ENCODE results near the gene COL18A1. TPM values are rescaled to one million over a fixed set of nuclear protein-coding genes. Genes with fewer than 3 reads are reported as not detected.

COL18A1 gene
- total and polyA plus RNA-seq, 4 donors = 62.5 to 309 (median 95.0) TPM

DNA sequence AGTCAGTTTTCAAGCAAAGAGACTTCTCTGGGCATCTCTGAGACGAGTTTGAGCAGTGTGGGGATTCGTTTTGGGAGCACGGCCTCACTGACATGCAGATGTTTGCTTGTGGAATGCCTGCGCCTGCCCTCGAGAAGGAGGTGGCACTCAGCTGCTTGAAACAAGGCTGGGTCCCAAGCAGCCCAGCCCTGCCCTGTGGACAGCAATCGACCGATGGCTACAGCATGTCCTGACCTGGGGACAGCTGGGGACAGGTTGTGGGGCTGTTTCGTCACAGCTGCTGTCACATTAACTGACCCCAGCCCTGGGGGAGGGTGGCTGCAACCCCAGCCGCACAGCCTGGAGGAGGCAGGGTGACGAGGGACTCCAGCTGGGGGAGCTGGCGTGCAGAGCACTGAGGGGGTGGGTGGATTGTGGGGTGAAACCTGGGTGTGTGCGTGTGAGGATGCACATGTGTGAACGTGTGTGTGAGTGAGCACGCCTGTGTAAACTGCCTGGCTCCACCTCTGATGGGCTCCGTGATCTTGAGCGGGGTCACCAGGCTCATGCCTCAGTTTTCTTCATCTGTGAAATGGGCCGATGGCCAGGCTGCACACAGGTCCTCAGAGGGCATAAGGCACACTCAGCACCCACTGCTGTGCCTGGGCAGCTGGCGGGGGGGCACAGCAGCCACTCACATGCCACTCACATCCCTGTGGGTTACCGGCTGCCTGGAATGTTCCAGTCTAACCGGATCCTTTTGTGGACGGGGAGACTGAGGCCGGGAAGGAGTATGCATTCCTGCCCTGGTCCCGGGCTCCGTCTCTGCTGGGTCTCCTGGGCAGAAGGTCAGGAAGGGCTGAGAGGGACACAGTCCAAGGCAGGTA is 49.3 kb downstream of the COL18A1 start:
- H3K4me3 ChIP-seq (ENCODE audit: low read depth, low read length) = no peak overlapping the region
- no peak for DNase-seq (ENCODE audit: low read depth in 4 of 6, low spot score in 6 of 6)
- H3K9me3 ChIP-seq (ENCODE audit: control insufficient read depth, insufficient read depth, low read length) = no peaks in the 10 kb centered on the region
- H3K36me3 ChIP-seq (ENCODE audit: control insufficient read depth, insufficient read depth, low read length) = peaks cover 18% of the 10 kb centered on the region
- peaks cover 53% of the 10 kb centered on the region for H3K4me1 ChIP-seq (ENCODE audit: control insufficient read depth, insufficient read depth, low read length)
- WGBS (ENCODE audit: insufficient coverage) = 83% methylated on average over 24 of the region's 24 CpGs
- H3K27ac ChIP-seq (ENCODE audit: low read depth, low read length) = no peak overlapping the region
- H3K27me3 ChIP-seq (ENCODE audit: control insufficient read depth, insufficient read depth, low read length) = no peaks in the 10 kb centered on the region

DNA sequence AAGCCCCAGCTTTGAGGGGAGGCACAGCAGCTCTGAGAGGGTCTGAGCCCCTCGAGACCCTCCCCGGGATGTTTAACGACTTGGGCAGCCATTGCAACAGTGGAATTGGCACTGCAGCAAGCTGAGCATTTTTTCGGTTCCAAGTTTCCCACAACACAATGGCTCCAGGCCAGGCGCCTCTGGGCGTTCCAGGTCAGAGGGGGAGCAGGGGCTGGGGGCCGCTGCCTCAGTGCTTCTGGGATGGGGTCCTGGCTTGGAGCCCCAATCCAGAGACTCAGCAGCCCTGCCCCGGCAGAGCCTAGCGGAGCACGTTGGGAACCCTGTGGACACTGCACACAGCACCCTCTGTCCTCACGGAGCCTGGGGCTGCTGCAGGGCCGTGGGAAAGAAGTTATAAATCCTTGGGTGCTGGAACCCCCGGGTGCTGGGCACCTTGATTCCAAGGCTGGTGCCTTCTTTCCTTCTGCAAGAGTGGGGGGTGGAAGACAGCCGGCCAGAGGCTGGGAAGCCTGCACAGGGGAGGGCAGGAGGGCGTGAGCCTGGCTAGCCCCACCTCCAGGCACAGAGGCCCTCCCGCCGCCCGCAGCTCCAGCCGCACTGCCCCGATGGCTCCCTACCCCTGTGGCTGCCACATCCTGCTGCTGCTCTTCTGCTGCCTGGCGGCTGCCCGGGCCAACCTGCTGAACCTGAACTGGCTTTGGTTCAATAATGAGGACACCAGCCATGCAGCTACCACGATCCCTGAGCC is 50.1 kb downstream of the COL18A1 start:
- peak in 2 of 6 donors; percentile 20 to 58 for DNase-seq (ENCODE audit: low read depth in 4 of 6, low spot score in 6 of 6)
- H3K4me3 ChIP-seq (ENCODE audit: low read depth, low read length) = no peak overlapping the region

DNA sequence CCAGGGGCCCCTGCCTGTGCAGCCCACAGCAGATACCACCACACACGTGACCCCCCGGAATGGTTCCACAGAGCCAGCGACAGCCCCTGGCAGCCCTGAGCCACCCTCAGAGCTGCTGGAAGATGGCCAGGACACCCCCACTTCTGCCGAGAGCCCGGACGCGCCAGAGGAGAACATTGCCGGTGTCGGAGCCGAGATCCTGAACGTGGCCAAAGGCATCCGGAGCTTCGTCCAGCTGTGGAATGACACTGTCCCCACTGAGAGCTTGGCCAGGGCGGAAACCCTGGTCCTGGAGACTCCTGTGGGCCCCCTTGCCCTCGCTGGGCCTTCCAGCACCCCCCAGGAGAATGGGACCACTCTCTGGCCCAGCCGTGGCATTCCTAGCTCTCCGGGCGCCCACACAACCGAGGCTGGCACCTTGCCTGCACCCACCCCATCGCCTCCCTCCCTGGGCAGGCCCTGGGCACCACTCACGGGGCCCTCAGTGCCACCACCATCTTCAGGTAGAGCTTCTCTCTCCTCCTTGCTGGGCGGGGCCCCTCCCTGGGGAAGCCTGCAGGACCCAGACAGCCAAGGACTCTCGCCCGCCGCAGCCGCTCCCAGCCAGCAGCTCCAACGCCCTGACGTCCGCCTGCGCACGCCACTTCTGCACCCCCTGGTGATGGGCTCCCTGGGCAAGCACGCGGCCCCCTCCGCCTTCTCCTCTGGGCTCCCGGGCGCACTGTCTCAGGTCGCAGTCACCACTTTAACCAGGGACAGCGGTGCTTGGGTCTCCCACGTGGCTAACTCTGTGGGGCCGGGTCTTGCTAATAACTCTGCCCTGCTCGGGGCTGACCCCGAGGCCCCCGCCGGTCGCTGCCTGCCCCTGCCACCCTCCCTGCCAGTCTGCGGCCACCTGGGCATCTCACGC is 51.0 kb downstream of the COL18A1 start:
- Histone ChIP-seq H3K27ac (ENCODE audit: low read depth, low read length) (no peak overlapping the region), H3K4me1 (ENCODE audit: control insufficient read depth, insufficient read depth, low read length) (peaks cover 49% of the 10 kb centered on the region), H3K4me3 (ENCODE audit: low read depth, low read length) (no peak overlapping the region), H3K27me3 (ENCODE audit: control insufficient read depth, insufficient read depth, low read length) (no peaks in the 10 kb centered on the region), H3K36me3 (ENCODE audit: control insufficient read depth, insufficient read depth, low read length) (peaks cover 28% of the 10 kb centered on the region), H3K9me3 (ENCODE audit: control insufficient read depth, insufficient read depth, low read length) (peaks cover under 1% of the 10 kb centered on the region)
- DNase-seq (ENCODE audit: low read depth in 4 of 6, low spot score in 6 of 6) = no peak
- 83% methylated on average over 47 of the region's 47 CpGs for WGBS (ENCODE audit: insufficient coverage)

More for the DNA sequence above, 50.1 kb downstream of the COL18A1 start:
- H3K36me3 ChIP-seq (ENCODE audit: control insufficient read depth, insufficient read depth, low read length) = peaks cover 26% of the 10 kb centered on the region
- no peaks in the 10 kb centered on the region for H3K9me3 ChIP-seq (ENCODE audit: control insufficient read depth, insufficient read depth, low read length)
- H3K4me1 ChIP-seq (ENCODE audit: control insufficient read depth, insufficient read depth, low read length) = peaks cover 49% of the 10 kb centered on the region
- WGBS (ENCODE audit: insufficient coverage) = 32% methylated on average over 21 of the region's 23 CpGs
- no peak overlapping the region for H3K27ac ChIP-seq (ENCODE audit: low read depth, low read length)
- H3K27me3 ChIP-seq (ENCODE audit: control insufficient read depth, insufficient read depth, low read length) = no peaks in the 10 kb centered on the region

DNA sequence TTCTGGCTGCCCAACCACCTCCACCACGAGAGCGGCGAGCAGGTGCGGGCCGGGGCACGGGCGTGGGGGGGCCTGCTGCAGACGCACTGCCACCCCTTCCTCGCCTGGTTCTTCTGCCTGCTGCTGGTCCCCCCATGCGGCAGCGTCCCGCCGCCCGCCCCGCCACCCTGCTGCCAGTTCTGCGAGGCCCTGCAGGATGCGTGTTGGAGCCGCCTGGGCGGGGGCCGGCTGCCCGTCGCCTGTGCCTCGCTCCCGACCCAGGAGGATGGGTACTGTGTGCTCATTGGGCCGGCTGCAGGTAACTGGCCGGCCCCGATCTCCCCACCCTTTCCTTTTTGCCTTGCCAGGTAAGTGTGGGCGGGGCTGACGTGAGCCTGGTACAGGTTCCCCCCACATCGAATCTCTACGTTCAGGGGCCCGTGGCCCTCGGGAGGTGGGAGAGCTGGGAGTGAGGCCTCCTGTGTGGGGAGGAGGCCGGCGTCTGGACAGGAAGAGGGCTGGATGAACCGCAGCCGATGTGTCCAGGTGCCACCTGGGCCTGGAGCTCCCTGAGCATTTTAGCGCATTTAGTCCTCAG is 51.7 kb downstream of the COL18A1 start:
- Histone ChIP-seq H3K4me1 (ENCODE audit: control insufficient read depth, insufficient read depth, low read length) (peaks cover 45% of the 10 kb centered on the region), H3K4me3 (ENCODE audit: low read depth, low read length) (no peak overlapping the region), H3K36me3 (ENCODE audit: control insufficient read depth, insufficient read depth, low read length) (peaks cover 28% of the 10 kb centered on the region), H3K27me3 (ENCODE audit: control insufficient read depth, insufficient read depth, low read length) (no peaks in the 10 kb centered on the region), H3K27ac (ENCODE audit: low read depth, low read length) (no peak overlapping the region), H3K9me3 (ENCODE audit: control insufficient read depth, insufficient read depth, low read length) (peaks cover 5% of the 10 kb centered on the region)
- DNase-seq (ENCODE audit: low read depth in 4 of 6, low spot score in 6 of 6) = no peak
- 95% methylated on average over 35 of the region's 38 CpGs for WGBS (ENCODE audit: insufficient coverage)

DNA sequence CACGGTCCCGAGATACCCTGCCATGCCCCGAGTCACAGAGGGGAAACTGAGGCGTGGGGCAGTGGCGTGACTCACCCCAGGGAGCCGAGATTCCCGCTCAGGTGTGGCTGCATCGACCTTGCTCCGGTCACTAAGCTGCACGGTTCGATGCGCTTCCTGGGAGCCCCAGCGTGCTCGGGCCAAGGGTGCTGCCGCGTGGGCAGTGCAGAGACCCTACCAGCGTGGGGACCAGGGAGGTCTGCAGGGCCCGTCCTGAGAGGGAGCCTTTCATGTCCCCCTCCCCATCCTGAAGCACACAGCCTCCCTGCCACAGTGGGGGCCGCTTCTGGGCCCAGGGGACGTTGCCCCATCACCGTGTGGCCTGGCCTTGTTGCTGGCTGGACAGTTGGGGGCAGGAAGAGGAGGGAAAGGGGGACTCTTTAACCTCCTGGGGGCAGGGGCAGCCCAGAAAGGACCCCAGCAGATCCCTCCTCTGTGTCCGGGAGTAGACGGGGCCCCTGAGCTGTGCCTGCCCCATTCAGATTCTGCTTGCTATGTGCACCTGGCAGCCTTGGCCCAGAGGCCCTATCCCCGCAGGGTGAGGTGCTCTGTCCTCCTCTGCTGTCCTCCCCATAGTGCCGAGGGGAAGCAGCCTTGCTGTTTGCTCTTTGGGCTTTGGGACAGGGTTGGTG is 52.3 kb downstream of the COL18A1 start:
- DNase-seq (ENCODE audit: low read depth in 4 of 6, low spot score in 6 of 6) = no peak
- H3K27me3 ChIP-seq (ENCODE audit: control insufficient read depth, insufficient read depth, low read length) = no peaks in the 10 kb centered on the region
- WGBS (ENCODE audit: insufficient coverage) = 91% methylated on average over 21 of the region's 25 CpGs
- no peak overlapping the region for H3K4me3 ChIP-seq (ENCODE audit: low read depth, low read length)
- H3K36me3 ChIP-seq (ENCODE audit: control insufficient read depth, insufficient read depth, low read length) = peaks cover 28% of the 10 kb centered on the region
- H3K4me1 ChIP-seq (ENCODE audit: control insufficient read depth, insufficient read depth, low read length) = peaks cover 45% of the 10 kb centered on the region
- H3K27ac ChIP-seq (ENCODE audit: low read depth, low read length) = no peak overlapping the region
- peaks cover 11% of the 10 kb centered on the region for H3K9me3 ChIP-seq (ENCODE audit: control insufficient read depth, insufficient read depth, low read length)

DNA sequence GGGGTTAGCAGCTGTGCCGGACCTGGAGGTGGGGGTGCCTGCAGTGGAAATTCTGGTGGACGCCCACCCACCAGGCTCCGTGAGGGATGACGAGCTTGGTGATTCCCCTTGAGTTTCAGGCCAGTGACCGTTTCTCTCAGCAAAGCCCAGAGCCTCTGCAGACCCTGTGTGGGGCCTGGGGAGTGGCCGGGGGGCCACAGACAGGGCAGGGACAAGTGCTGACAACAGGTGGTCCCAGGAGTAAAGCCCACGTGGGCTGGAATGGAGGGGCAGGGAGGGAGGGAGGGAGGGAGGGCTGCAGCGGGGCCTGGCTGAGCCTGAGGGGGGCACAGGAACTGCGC is 52.8 kb downstream of the COL18A1 start:
- H3K36me3 ChIP-seq (ENCODE audit: control insufficient read depth, insufficient read depth, low read length) = peaks cover 28% of the 10 kb centered on the region
- peaks cover 16% of the 10 kb centered on the region for H3K9me3 ChIP-seq (ENCODE audit: control insufficient read depth, insufficient read depth, low read length)
- no peaks in the 10 kb centered on the region for H3K27me3 ChIP-seq (ENCODE audit: control insufficient read depth, insufficient read depth, low read length)
- no peak overlapping the region for H3K27ac ChIP-seq (ENCODE audit: low read depth, low read length)
- 64% methylated on average over 9 of the region's 9 CpGs for WGBS (ENCODE audit: insufficient coverage)
- no peak for DNase-seq (ENCODE audit: low read depth in 4 of 6, low spot score in 6 of 6)
- H3K4me3 ChIP-seq (ENCODE audit: low read depth, low read length) = no peak overlapping the region
- peaks cover 45% of the 10 kb centered on the region for H3K4me1 ChIP-seq (ENCODE audit: control insufficient read depth, insufficient read depth, low read length)

DNA sequence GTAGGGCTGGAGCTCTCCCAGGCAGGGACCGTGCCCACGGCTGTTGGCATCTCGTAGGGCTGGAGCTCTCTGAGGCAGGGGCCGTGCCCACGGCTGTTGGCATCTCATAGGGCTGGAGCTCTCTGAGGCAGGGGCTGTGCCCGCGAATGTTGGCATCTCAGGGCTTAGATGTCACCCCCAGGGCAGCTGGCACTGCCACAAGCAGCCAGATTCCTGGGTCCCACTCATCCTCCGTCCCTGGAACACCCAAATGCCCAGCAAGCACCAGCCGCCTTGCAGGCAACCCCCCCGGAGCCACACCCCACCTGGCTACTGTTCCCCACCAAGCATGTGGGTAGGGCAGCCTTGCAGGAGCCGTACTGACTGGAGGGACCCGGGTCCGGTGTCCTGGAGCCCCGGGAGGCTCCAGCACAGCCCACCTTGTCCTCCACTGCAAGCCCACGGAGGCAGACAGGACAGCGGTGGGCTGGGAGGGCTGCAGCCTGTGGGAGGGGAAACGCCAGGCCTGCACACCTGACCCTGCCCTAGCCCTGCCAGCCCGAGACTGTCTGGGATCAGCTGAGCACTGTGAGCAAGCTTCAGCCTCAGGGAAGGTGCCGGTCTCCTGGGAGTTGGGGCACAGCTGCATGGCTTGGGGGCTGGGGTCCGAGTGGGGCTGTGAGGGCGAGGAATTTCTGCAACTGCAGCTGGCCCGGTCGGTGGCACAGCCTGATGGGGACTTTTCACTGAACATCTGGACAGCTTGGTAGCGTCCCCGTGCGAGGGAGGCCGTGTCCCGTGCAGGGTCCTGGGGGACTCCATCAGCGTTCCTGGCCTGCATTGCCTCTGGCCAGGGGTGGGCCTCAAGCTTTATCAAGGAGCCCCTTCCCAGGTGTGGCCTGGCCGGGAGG is 53.6 kb downstream of the COL18A1 start:
- Histone ChIP-seq H3K27me3 (ENCODE audit: control insufficient read depth, insufficient read depth, low read length) (no peaks in the 10 kb centered on the region), H3K4me3 (ENCODE audit: low read depth, low read length) (no peak overlapping the region), H3K4me1 (ENCODE audit: control insufficient read depth, insufficient read depth, low read length) (peaks cover 43% of the 10 kb centered on the region), H3K9me3 (ENCODE audit: control insufficient read depth, insufficient read depth, low read length) (peaks cover 16% of the 10 kb centered on the region), H3K27ac (ENCODE audit: low read depth, low read length) (no peak overlapping the region), H3K36me3 (ENCODE audit: control insufficient read depth, insufficient read depth, low read length) (peaks cover 28% of the 10 kb centered on the region)
- 67% methylated on average over 27 of the region's 30 CpGs for WGBS (ENCODE audit: insufficient coverage)
- DNase-seq (ENCODE audit: low read depth in 4 of 6, low spot score in 6 of 6) = no peak

DNA sequence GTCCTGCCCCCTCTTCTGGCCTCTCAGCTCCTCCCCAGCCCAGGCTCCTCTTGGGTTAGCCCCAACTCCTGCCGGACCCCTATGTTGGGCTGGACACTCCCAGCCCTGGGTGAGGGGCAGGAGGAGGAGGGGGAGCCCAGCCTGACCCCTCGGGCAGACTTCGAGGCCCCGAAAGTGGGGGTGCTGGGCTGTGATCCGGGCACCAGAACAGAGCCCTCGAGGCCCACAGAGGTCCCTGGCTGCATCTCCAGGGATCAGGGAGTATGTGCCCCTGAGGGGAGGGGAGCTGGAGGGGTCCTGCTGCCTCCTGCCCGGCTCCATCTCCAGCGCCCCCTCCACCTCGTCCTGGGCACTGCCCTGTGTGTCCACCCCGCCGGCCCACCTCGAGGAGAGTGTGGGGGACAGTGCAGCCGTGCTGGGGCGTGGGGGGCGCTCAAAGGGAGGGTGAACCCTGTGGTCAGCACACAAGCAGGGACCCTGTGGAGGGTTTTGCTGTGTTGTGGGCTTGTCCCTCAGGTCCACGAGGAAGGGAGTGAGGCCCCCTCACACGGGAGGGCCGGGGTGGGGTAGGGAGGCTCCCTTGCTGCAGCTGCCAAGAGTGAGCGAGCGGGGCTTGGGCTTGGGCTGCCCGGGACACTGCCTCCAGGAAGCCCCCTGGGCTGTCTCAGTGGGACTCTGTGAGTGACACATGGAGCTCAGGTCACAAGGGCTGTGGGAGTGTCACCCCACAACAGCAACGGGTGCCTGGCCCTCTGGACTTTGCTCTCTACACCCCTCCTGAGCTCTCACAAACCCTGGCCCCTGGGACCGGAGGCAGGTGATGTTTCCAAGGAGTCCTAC is 54.4 kb downstream of the COL18A1 start:
- Histone ChIP-seq H3K9me3 (ENCODE audit: control insufficient read depth, insufficient read depth, low read length) (peaks cover 16% of the 10 kb centered on the region), H3K4me3 (ENCODE audit: low read depth, low read length) (no peak overlapping the region), H3K36me3 (ENCODE audit: control insufficient read depth, insufficient read depth, low read length) (peaks cover 28% of the 10 kb centered on the region), H3K27me3 (ENCODE audit: control insufficient read depth, insufficient read depth, low read length) (no peaks in the 10 kb centered on the region), H3K27ac (ENCODE audit: low read depth, low read length) (no peak overlapping the region), H3K4me1 (ENCODE audit: control insufficient read depth, insufficient read depth, low read length) (peaks cover 35% of the 10 kb centered on the region)
- DNase-seq (ENCODE audit: low read depth in 4 of 6, low spot score in 6 of 6) = no peak
- 89% methylated on average over 21 of the region's 23 CpGs for WGBS (ENCODE audit: insufficient coverage)

Measured in spinal cord (tissue), 10 donors.